WTC11 (cell line): ENCODE results near the gene TATDN3. TPM values are rescaled to one million over a fixed set of nuclear protein-coding genes. Genes with fewer than 3 reads are reported as not detected.
A peak's percentile ranks its signal among the peaks of the same experiment; 100 is the strongest.

Experiments
- ATAC-seq: fragments of 200-7000 bp; cut with Tn5 transposase; 2 replicates; pipeline ENCODE4 v1.10.0; 2021; ENCODE audit warnings: mild to moderate bottlenecking, moderate library complexity
- CTCF ChIA-PET: fragments of 300-600 bp; sonication (Branson Sonifier 250); formaldehyde crosslinking; loops from one replicate; lab custom pipeline; 2021; ENCODE audit warnings: antibody characterized with exemption; lab: Charles Lee
- POLR2A ChIA-PET: fragments of 350-600 bp; sonication (Branson Sonifier 250); formaldehyde crosslinking; loops from one replicate; lab custom pipeline; 2021; ENCODE audit warnings: antibody characterized with exemption; lab: Charles Lee
- DNase-seq: peaks from one replicate; pipeline ENCODE4 v3.0.0; 2021; ENCODE audit warnings: low spot score
- H3K27ac Mint-ChIP-seq: 2 replicates; pipeline ENCODE4 v1.8.0; 2021; ENCODE audit warnings: mixed read lengths
- H3K27me3 Mint-ChIP-seq: 2 replicates; pipeline ENCODE4 v1.8.0; 2021; ENCODE audit warnings: low read depth, mild to moderate bottlenecking, moderate library complexity, mixed read lengths
- H3K36me3 Mint-ChIP-seq: 2 replicates; pipeline ENCODE4 v1.8.0; 2021; ENCODE audit warnings: mixed read lengths
- H3K4me1 Mint-ChIP-seq: 2 replicates; pipeline ENCODE4 v1.8.0; 2022; ENCODE audit warnings: mixed read lengths
- H3K4me3 Mint-ChIP-seq: 2 replicates; pipeline ENCODE4 v1.8.0; 2021; ENCODE audit warnings: mild to moderate bottlenecking, moderate library complexity, mixed read lengths
- H3K9me3 Mint-ChIP-seq: 2 replicates; pipeline ENCODE4 v1.8.0; 2021; ENCODE audit warnings: mixed read lengths
- ATF2 ChIP-seq: sonication (generic); formaldehyde crosslinking; IDR thresholded peaks from 2 replicates; pipeline ENCODE4 v1.8.1; 2022; ENCODE audit warnings: low read depth, missing genetic modification reagents, borderline replicate concordance
- ATF3 ChIP-seq: sonication (generic); formaldehyde crosslinking; conservative IDR thresholded peaks from 2 replicates; pipeline ENCODE4 v1.8.1; 2022; ENCODE audit warnings: mild to moderate bottlenecking, missing genetic modification reagents
- ATF6 ChIP-seq: sonication (generic); formaldehyde crosslinking; IDR thresholded peaks from 2 replicates; pipeline ENCODE4 v1.8.1; 2023; ENCODE audit warnings: mild to moderate bottlenecking, missing genetic modification reagents
- CBFB ChIP-seq: sonication (generic); formaldehyde crosslinking; IDR thresholded peaks from 2 replicates; pipeline ENCODE4 v1.8.1; 2022; ENCODE audit warnings: mild to moderate bottlenecking, low read depth, missing genetic modification reagents
- CTCF ChIP-seq: fragments of 200-600 bp; IDR thresholded peaks from 2 replicates; pipeline ENCODE4 v1.8.0; 2022; ENCODE audit warnings: antibody characterized with exemption
- EMX1 ChIP-seq: fragments of 250-450 bp; sonication (Bioruptor Pico); IDR thresholded peaks from 2 replicates; pipeline ENCODE4 v1.8.0; 2021; ENCODE audit warnings: mild to moderate bottlenecking
- ESRRA ChIP-seq: sonication (generic); formaldehyde crosslinking; IDR thresholded peaks from 2 replicates; pipeline ENCODE4 v1.8.1; 2022; ENCODE audit warnings: mild to moderate bottlenecking, missing genetic modification reagents, borderline replicate concordance
- ETV6 ChIP-seq: sonication (generic); formaldehyde crosslinking; IDR thresholded peaks from 2 replicates; pipeline ENCODE4 v1.8.1; 2022; ENCODE audit warnings: mild to moderate bottlenecking, missing genetic modification reagents
- HMGA2 ChIP-seq: fragments of 250-450 bp; sonication (Bioruptor Pico); IDR thresholded peaks from 2 replicates; pipeline ENCODE4 v1.4.0; 2021; ENCODE audit warnings: mild to moderate bottlenecking, moderate library complexity
- IRF1 ChIP-seq: sonication (generic); formaldehyde crosslinking; IDR thresholded peaks from 2 replicates; pipeline ENCODE4 v1.8.0; 2023; ENCODE audit warnings: missing genetic modification reagents
- IRF2 ChIP-seq: sonication (generic); formaldehyde crosslinking; IDR thresholded peaks from 2 replicates; pipeline ENCODE4 v1.8.0; 2022; ENCODE audit warnings: low read depth, missing genetic modification reagents, borderline replicate concordance
- JAZF1 ChIP-seq: fragments of 250-450 bp; sonication (Bioruptor Pico); IDR thresholded peaks from 2 replicates; pipeline ENCODE4 v1.9.0; 2021; ENCODE audit warnings: moderate library complexity, mild to moderate bottlenecking, inconsistent platforms
- MAX ChIP-seq: sonication (generic); formaldehyde crosslinking; IDR thresholded peaks from 2 replicates; pipeline ENCODE4 v1.8.0; 2022; ENCODE audit warnings: mild to moderate bottlenecking, missing genetic modification reagents
- MYBL2 ChIP-seq: sonication (generic); formaldehyde crosslinking; IDR thresholded peaks from 2 replicates; pipeline ENCODE4 v1.8.1; 2023; ENCODE audit warnings: mild to moderate bottlenecking, moderate library complexity, missing genetic modification reagents
- NR2C2 ChIP-seq: sonication (generic); formaldehyde crosslinking; IDR thresholded peaks from 2 replicates; pipeline ENCODE4 v1.8.0; 2022; ENCODE audit warnings: mild to moderate bottlenecking, missing genetic modification reagents
- ZMAT4 ChIP-seq: fragments of 250-450 bp; sonication (Bioruptor Pico); IDR thresholded peaks from 2 replicates; pipeline ENCODE4 v1.9.0; 2021; ENCODE audit warnings: mild to moderate bottlenecking
- ZNF121 ChIP-seq: sonication (generic); formaldehyde crosslinking; IDR thresholded peaks from 2 replicates; pipeline ENCODE4 v1.8.0; 2023; ENCODE audit warnings: missing genetic modification reagents
- ZNF281 ChIP-seq: sonication (generic); formaldehyde crosslinking; IDR thresholded peaks from 2 replicates; pipeline ENCODE4 v1.8.0; 2023; ENCODE audit warnings: mild to moderate bottlenecking, missing genetic modification reagents
- ZNF512 ChIP-seq: sonication (generic); formaldehyde crosslinking; IDR thresholded peaks from 2 replicates; pipeline ENCODE4 v1.8.1; 2022; ENCODE audit warnings: missing genetic modification reagents, borderline replicate concordance
- ZNF671 ChIP-seq: fragments of 250-450 bp; sonication (Bioruptor Pico); IDR thresholded peaks from 2 replicates; pipeline ENCODE4 v1.8.0; 2021; ENCODE audit warnings: mild to moderate bottlenecking
- total RNA-seq: library from RNA; stranded (reverse); gene quantifications from 3 replicates; pipeline ENCODE4 v1.2.3, GENCODE V29; 2021

The TATDN3 gene
- total RNA-seq, 1 experiment from 2014 or later, result 19.3 TPM

GRCh38 chr1:212743901-212744475 is 47.7 kb upstream of the TATDN3 start:
- Mint-ChIP-seq H3K9me3 (peaks cover 19% of the 10 kb centered on the region), H3K4me3 (no peak overlapping the region), H3K36me3 (peaks cover 21% of the 10 kb centered on the region), H3K27me3 (no peaks in the 10 kb centered on the region), H3K27ac (peak overlapping the region; percentile 67), H3K4me1 (peaks cover 11% of the 10 kb centered on the region)
- ChIA-PET POLR2A (interaction anchor here (0.7 kb wide), 1 partner anchor 48 kb away, joined by 5 read pairs; no protein-coding TSS in a partner anchor), CTCF (interaction anchor here (1.0 to 3.0 kb wide), 3 partner anchors 8 to 79 kb away, joined by 3 to 12 read pairs (median 4); no protein-coding TSS in a partner anchor)
- no peak for ATAC-seq
- DNase-seq, result no peak
- TF ChIP-seq ATF6 (CRISPR knock-in tag) (no peak), ZNF671 (CRISPR knock-in tag) (no peak), CBFB (CRISPR knock-in tag) (no peak), CTCF (no peak), ATF2 (CRISPR knock-in tag) (no peak)

GRCh38 chr1:212745303-212745702 is 46.4 kb upstream of the TATDN3 start:
- Mint-ChIP-seq H3K27ac (peak overlapping the region; percentile 60), H3K4me3 (no peak overlapping the region), H3K36me3 (peaks cover 21% of the 10 kb centered on the region), H3K9me3 (peaks cover 19% of the 10 kb centered on the region), H3K4me1 (peaks cover 16% of the 10 kb centered on the region), H3K27me3 (no peaks in the 10 kb centered on the region)
- no peak for ATAC-seq
- ChIA-PET POLR2A (no interaction called here), CTCF (interaction anchor here (3.0 kb wide), 1 partner anchor 80 kb away, joined by 12 read pairs; no protein-coding TSS in a partner anchor)
- no peak for DNase-seq
- TF ChIP-seq ETV6 (CRISPR knock-in tag) (no peak), ZMAT4 (CRISPR knock-in tag) (no peak)

GRCh38 chr1:212746546-212746945 is 45.1 kb upstream of the TATDN3 start:
- Mint-ChIP-seq H3K27ac (no peak overlapping the region), H3K36me3 (peaks cover 15% of the 10 kb centered on the region), H3K4me3 (no peak overlapping the region), H3K27me3 (no peaks in the 10 kb centered on the region), H3K4me1 (peaks cover 22% of the 10 kb centered on the region), H3K9me3 (peaks cover 14% of the 10 kb centered on the region)
- no peak for ATAC-seq
- DNase-seq, result no peak
- CTCF ChIA-PET, result interaction anchor here (1.3 kb wide), 1 partner anchor 46 kb away, joined by 3 read pairs; no protein-coding TSS in a partner anchor
- POLR2A ChIA-PET, result interaction anchor here (1.0 kb wide), 1 partner anchor 138 kb away, joined by 3 read pairs; the partner anchor contains the start of gene ATF3
- no peak for TF ChIP-seq ESRRA (CRISPR knock-in tag)
- TF ChIP-seq ZNF512 (CRISPR knock-in tag), result no peak
- TF ChIP-seq IRF2 (CRISPR knock-in tag), result no peak
- no peak for TF ChIP-seq MAX (CRISPR knock-in tag)
- no peak for TF ChIP-seq HMGA2
- TF ChIP-seq ATF3 (CRISPR knock-in tag), result no peak
- TF ChIP-seq ZNF121 (CRISPR knock-in tag), result no peak
- no peak for TF ChIP-seq EMX1 (CRISPR knock-in tag)
- no peak for TF ChIP-seq IRF1
- no peak for TF ChIP-seq ZNF281 (CRISPR knock-in tag)
- TF ChIP-seq NR2C2, result no peak
- no peak for TF ChIP-seq MYBL2 (CRISPR knock-in tag)
- no peak for TF ChIP-seq JAZF1 (CRISPR knock-in tag)
